HG02610 (cell line): ENCODE measurements around the gene GUCY2C.

ENCODE experiments used
- ATAC-seq: cut with Tn5 transposase; IDR thresholded peaks from one replicate; pipeline ENCODE4 v1.9.1; 2021; ENCODE audit warnings: mild to moderate bottlenecking, moderate library complexity; ENCODE audit not compliant: unreplicated experiment

GUCY2C gene

DNA sequence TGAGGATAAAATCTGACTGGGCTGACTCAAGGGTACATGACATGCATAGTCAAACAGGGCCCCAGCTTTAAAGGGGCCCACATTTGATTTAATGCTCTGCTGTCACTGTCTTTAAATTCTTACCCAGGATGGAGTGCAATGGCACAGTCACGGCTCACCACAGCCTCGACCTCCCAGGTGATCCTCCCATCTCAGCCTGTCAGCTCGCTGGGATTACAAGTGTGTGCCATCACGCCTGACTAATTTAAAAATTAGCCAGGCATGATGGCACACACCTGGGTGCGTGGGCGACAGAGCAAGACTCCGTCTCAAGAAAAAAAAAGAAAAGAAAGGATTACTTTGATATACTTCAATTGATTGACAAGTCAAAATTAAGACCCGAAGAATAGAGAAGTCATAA lies 119.5 kb downstream of the GUCY2C start:
- peak; percentile 31 for ATAC-seq

DNA sequence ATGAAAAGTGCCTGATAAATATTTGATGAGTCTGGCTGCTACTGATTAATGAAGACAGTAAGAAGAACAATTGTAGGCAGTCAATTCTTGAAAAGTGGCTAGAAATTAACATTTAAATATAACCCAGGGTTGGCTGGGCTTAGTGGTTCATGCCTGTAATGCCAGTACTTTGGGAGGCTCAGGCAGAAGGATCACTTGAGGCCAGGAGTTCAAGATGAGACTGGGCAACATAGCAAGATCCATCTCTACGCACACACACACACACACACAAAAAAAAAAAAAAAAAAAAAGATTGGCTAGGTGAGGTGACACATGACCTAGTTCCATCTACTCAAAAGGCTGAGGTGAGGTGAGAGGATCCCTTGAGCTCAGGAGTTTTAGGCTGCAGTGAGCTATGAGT lies 120.8 kb downstream of the GUCY2C start:
- ATAC-seq = no peak

DNA sequence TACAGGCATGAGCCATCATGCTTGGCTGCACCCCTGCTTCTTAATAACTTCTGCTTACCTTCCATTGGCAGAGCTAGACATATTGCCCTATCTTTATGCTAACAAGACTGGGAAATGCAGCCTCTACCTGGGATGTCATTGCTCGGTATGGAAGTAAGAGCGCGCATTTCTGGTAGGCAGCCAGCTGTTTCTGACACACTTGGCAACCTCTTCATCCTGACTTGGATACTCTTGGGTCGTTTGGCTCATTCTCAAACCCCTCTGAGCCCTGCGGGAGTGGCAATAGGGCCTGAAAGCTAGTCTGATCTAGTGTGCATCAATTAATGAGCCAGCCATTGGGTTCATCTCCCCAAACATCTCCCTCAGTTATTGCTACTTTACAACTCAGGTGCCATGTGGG lies 123.3 kb downstream of the GUCY2C start:
- no peak for ATAC-seq

DNA sequence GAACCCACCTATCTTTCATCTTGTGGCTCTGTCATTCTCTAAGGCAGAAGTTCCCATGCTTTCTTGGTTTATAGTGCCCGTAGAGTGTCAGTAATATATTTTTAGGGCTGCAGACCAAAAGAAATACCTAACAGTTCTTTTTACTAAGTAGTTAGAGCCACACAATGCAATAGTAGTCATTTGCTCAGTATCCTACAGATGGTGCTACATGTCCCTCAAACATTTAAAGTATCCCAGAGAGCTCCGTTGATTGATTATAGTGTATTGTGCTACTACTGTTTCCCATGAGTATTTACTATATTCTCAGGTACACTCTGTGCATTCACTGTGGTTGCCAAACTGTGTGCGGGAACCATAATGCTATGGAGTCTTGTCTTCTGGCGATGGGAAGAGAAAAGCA lies 124.0 kb downstream of the GUCY2C start:
- ATAC-seq = no peak

DNA sequence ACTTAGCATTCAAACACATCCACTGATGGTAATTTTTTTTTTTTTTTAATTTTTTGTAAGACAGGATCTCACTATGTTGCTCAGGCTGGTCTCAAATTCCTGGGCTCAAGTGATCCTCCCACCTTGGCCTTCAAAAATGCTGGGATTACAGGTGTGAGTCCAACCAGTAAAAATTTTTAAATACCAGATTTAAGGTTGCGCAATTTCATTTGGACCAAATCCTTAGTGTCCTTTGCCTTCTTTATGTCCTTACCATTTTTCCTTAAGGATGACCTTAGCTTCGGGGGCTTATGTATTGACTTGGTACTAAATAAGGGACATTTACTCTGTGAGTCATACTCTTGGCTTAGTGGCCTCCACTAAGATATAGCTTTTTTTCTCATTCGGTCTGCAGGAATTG lies 124.6 kb downstream of the GUCY2C start:
- ATAC-seq = no peak

DNA sequence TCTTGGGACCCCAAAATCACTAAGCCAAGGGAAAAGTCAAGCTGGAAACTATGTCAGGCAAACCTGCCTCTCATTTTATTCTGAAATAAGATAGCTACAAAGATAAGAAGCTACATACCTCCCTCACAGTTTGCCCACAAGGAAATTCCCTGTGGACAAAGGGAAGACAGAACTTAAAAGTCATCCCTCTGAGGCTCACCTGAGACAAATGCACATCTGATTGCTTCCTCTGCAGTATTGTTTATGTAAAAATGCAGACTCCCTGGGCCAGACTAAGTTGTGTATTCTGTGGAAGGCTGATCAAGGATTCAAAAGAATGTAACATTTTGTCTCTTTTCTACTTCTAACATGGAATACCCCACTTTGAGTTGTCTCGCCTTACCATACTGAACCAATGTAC lies 126.2 kb downstream of the GUCY2C start:
- no peak for ATAC-seq

DNA sequence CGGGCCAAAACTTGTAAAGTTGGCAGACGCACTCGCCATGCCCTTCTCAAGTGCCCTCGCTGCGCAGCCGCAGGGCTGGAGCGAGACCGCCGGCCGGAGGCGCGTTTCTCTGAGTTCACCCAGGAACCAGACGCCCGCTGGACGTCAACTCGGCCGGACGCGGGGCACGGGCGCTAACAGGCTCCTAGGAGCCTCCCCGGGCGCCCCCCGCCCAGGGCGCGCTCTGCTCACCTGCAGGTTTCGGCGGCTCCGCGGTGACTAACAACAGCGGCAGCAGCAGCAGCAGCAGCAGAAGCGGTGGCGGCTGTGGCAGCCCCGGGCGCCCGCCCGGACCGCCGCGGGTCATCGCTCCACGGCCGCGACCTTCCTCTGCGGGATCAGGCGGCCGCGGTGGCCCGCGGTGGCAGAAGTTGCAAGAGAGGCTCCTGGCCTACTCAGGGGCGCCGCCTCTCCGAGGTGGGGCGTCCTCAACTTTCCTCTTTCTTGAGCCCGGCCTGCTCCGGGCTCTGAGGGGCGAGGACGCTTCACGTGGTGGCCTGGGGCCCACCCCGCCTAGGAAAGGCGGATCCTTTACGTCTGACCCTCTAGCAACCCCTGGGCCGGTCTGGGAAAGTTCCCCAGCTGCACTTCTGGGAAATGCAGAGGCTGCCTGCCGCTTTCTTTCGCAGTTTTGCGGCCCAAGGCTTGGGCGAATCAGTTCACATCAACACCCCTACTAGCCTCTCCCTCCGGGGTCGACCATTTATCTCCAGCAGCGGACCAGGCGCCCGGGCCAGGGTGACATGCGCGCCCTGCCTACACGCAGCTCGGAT lies 128.8 kb downstream of the GUCY2C start, which contains the start of gene PLBD1:
Gene PLBD1, minus strand, starts transcription at position 533 of the 812 bp plus-strand sequence. Its CDS starts 187 bp downstream, at position 346.
- ATAC-seq = peak; percentile 69

DNA sequence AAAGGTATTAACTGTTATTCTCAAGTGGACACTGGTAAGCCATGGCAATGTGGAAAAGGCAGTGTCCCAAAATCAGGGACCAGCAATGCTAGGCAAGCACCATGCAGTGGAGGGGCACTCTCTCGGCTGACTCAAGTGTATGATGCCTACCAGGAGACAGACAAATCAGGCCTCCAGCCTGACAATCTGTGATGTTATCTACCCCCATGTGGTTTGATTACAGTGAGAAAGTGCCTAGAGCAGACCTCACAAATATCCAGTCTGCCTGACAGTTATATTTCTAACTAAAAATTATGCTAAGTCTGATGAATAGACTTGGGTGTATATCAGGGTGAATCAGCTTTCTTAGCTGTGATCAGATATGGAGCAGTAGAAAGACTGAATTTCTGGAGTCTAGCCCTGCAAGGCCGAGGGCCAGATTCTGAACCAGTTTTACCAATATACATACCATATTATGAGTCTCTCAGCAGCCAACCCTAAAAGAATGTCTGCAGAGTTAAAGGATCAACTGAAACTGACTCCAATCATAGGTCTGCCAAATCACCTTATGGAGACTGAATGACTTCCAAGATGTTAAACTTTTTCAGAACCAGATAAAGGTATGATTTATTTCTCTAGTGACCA lies 132.0 kb downstream of the GUCY2C start:
- no peak for ATAC-seq

DNA sequence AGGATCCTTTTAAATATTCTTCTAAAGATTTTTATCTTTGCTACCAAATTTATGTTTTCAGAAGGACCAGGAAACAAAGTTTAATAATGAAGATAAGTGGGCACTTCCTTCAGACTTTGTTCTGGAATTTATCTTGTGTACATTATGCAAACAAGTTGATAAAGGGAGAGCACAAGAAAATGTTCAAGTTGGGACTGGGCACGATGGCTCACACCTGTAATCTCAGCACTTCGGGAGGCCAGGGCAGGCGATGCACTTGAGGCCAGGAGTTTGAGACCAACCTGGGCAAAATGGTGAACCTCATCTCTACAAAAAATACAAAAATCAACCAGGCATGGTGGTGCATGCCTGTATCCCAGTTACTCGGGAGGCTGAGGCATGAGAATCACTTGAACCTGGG lies 133.4 kb downstream of the GUCY2C start:
- no peak for ATAC-seq
